B cell (primary cell): Measurements from ENCODE around the gene TRPM6. TPM values are rescaled to one million over a fixed set of nuclear protein-coding genes. Genes with fewer than 3 reads are reported as not detected.

ENCODE experiments used
- ATAC-seq: fragments of 200-7000 bp; cut with Tn5 transposase; one replicate; pipeline ENCODE4 v1.10.0; 2021; ENCODE audit warnings: low read depth, mild to moderate bottlenecking, moderate number of reproducible peaks, moderate library complexity
- CTCF ChIA-PET: fragments of 350-600 bp; sonication (Branson Sonifier 250); formaldehyde crosslinking; loops from one replicate; lab custom pipeline; 2021; ENCODE audit warnings: antibody characterized with exemption, inconsistent platforms; lab: Charles Lee
- POLR2A ChIA-PET: fragments of 350-600 bp; sonication (Branson Sonifier 250); formaldehyde crosslinking; loops from one replicate; lab custom pipeline; 2021; ENCODE audit warnings: antibody characterized with exemption; lab: Charles Lee
- DNase-seq: peaks from one replicate; pipeline ENCODE4 v3.0.0; 2013
- H2AFZ ChIP-seq: 2 replicates; pipeline ENCODE4 v1.6.1; 2012; ENCODE audit warnings: mild to moderate bottlenecking, low read depth, low read length; ENCODE audit not compliant: insufficient read depth, poor library complexity, severe bottlenecking
- H3K27ac ChIP-seq, 2 donors: 1 replicate in 1 of 2; 2 replicates in 1 of 2; pipeline ENCODE4 v1.5.1; 2012 to 2013; ENCODE audit warnings: low read length in 2 of 2, mild to moderate bottlenecking in 2 of 2, moderate library complexity in 1 of 2
- H3K27me3 ChIP-seq, 4 experiments: fragments of 200-600 bp in 1 of 4; sonication (generic) in 1 of 4; replicated peaks in 1 of 4; 1 replicate in 2 of 4; 2 replicates in 2 of 4; pipeline versions ENCODE4 v1.6.1 to v1.7.0; 2013 to 2016; ENCODE audit warnings: low read length in 3 of 4, mild to moderate bottlenecking in 2 of 4, mixed read lengths in 1 of 4, moderate library complexity in 1 of 4; ENCODE audit not compliant: insufficient read depth in 4 of 4, control insufficient read depth in 3 of 4; ENCODE audit errors: control extremely low read depth in 1 of 4
- H3K36me3 ChIP-seq, 2 experiments: replicated peaks in 1 of 2; 1 replicate in 1 of 2; 2 replicates in 1 of 2; pipeline versions ENCODE4 v1.6.1 to v1.7.1; 2013; ENCODE audit warnings: low read length in 1 of 2; ENCODE audit not compliant: insufficient read depth in 2 of 2, control insufficient read depth in 1 of 2; ENCODE audit errors: control extremely low read depth in 1 of 2, extremely low read depth in 1 of 2
- H3K4me1 ChIP-seq, 2 donors: fragments of 200-600 bp in 1 of 2; sonication (generic) in 1 of 2; 1 replicate in 1 of 2; 2 replicates in 1 of 2; pipeline versions ENCODE4 v1.5.1 to v1.6.1; 2013 to 2017; ENCODE audit warnings: low read length in 2 of 2; ENCODE audit not compliant: control insufficient read depth in 2 of 2, insufficient read depth in 2 of 2
- H3K4me2 ChIP-seq: replicated peaks from 2 replicates; pipeline ENCODE3; 2012; ENCODE audit warnings: mild to moderate bottlenecking, low read depth, low read length; ENCODE audit not compliant: poor library complexity, severe bottlenecking
- H3K4me3 ChIP-seq, 5 experiments: fragments of 200-600 bp in 1 of 5; sonication (generic) in 1 of 5; 1 replicate in 3 of 5; 2 replicates in 2 of 5; pipeline versions ENCODE4 v1.5.1 to v1.7.0; 2011 to 2016; ENCODE audit warnings: low read length in 4 of 5, mild to moderate bottlenecking in 4 of 5, low read depth in 2 of 5, control low read depth in 1 of 5, moderate library complexity in 1 of 5; ENCODE audit not compliant: insufficient read depth in 1 of 5; ENCODE audit errors: control extremely low read depth in 1 of 5, extremely low read depth in 1 of 5
- H3K79me2 ChIP-seq: fragments of 200-600 bp; sonication (generic); one replicate; pipeline ENCODE4 v1.6.0; 2016; ENCODE audit warnings: low read length; ENCODE audit not compliant: control insufficient read depth, insufficient read depth
- H3K9ac ChIP-seq: fragments of 200-600 bp; sonication (generic); 2 replicates; pipeline ENCODE4 v1.6.1; 2017; ENCODE audit warnings: mild to moderate bottlenecking, low read length, moderate library complexity
- H3K9me3 ChIP-seq, 3 donors: one replicate each; pipeline versions ENCODE4 v1.6.1 to v1.7.1; 2013; ENCODE audit warnings: low read length in 2 of 3; ENCODE audit not compliant: control insufficient read depth in 2 of 3, insufficient read depth in 1 of 3; ENCODE audit errors: control extremely low read depth in 1 of 3
- H4K20me1 ChIP-seq: 2 replicates; pipeline ENCODE4 v1.6.0; 2012; ENCODE audit warnings: mild to moderate bottlenecking, low read length; ENCODE audit not compliant: insufficient read depth, control insufficient read depth, poor library complexity, severe bottlenecking
- H3K27ac Mint-ChIP-seq: one replicate; pipeline ENCODE4 v1.8.0; 2021; ENCODE audit warnings: mixed read lengths
- H3K27me3 Mint-ChIP-seq: one replicate; pipeline ENCODE4 v1.8.0; 2021; ENCODE audit warnings: mixed read lengths
- H3K4me1 Mint-ChIP-seq: one replicate; pipeline ENCODE4 v1.8.0; 2021; ENCODE audit warnings: mixed read lengths
- H3K4me3 Mint-ChIP-seq: one replicate; pipeline ENCODE4 v1.8.0; 2021; ENCODE audit warnings: mixed read lengths
- H3K9me3 Mint-ChIP-seq: one replicate; pipeline ENCODE4 v1.8.0; 2022; ENCODE audit warnings: mixed read lengths; ENCODE audit not compliant: insufficient read depth
- EZH2 ChIP-seq: IDR thresholded peaks from 2 replicates; pipeline ENCODE4 v1.6.1; 2012; ENCODE audit warnings: borderline replicate concordance, low read depth, mild to moderate bottlenecking, moderate library complexity, low read length; ENCODE audit not compliant: insufficient read depth, poor library complexity, severe bottlenecking
- WGBS: methylation state at CpG from one replicate; pipeline ENCODE4 v1.1.5; 2013; ENCODE audit warnings: missing lambda C conversion rate; ENCODE audit not compliant: insufficient coverage; 5-methylcytosine and 5-hydroxymethylcytosine counted together
- intact Hi-C: fragments of 100-400 bp; cut with micrococcal nuclease; formaldehyde crosslinking; loops from one replicate; pipeline ENCODE4 v1.10.0; 2022
- polyA plus RNA-seq: library from polyadenylated mRNA; depleted of rRNA; stranded (reverse); fragments of >200 nt; gene quantifications from 2 replicates; pipeline ENCODE4 v1.2.3, GENCODE V29; 2012
- total RNA-seq, 2 donors: library from RNA; stranded (reverse); fragments of 120-200 nt in 1 of 2; gene quantifications; 1 replicate in 1 of 2; 2 replicates in 1 of 2; pipeline versions ENCODE4 v1.2.3 to v1.2.4, GENCODE V29; 2013 to 2022
- TF ChIP-seq, protein P1 (sequence below): fragments of 200-600 bp; IDR thresholded peaks from one replicate; pipeline ENCODE4 v1.8.0; 2022; ENCODE audit warnings: antibody characterized with exemption, mild to moderate bottlenecking

TRPM6 gene
- total and polyA plus RNA-seq, 2 donors (not counting 1 experiment from before 2014, with no cell fraction given): not detected

DNA sequence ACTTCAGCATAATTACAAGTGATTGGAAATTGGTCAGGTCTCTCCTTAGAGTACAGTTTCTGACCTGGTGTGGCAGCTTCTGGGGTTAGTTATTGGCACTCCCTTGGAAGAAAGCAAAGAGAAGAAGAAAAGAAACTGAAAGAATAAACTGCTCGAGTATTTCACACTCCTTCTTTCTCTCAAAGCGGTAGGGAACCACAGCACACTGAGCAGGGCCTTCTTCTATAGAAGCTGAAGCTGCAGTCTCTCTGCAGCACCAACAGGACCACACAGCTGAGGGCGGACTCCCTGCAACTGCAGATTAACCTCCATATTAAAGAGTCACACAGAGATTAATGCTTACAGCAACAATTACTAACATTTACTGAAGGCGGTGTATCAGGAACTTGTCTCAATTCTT lies 152.0 kb downstream of the TRPM6 start:
- Histone ChIP-seq H3K79me2 (no peaks in the 10 kb centered on the region), H3K9me3 (no peaks in the 10 kb centered on the region), H3K4me1 (no peaks in the 10 kb centered on the region), H3K9ac (no peak overlapping the region), H3K36me3 (no peaks in the 10 kb centered on the region), H4K20me1 (no peaks in the 10 kb centered on the region), H2AFZ (no peak overlapping the region), H3K4me2 (no peak overlapping the region), H3K27me3 (no peaks in the 10 kb centered on the region), H3K4me3 (no peak overlapping the region), H3K27ac (no peak overlapping the region)
- ChIA-PET POLR2A (no interaction called here), CTCF (no interaction called here)
- Mint-ChIP-seq H3K4me1 (no peaks in the 10 kb centered on the region), H3K9me3 (no peaks in the 10 kb centered on the region), H3K4me3 (no peak overlapping the region), H3K27ac (no peak overlapping the region), H3K27me3 (peaks cover 8% of the 10 kb centered on the region)
- DNase-seq (no peak), ATAC-seq (no peak)
- WGBS: 95% methylated on average over 3 of the region's 4 CpGs
- TF ChIP-seq EZH2: no peak
- TF ChIP-seq, protein P1, sequence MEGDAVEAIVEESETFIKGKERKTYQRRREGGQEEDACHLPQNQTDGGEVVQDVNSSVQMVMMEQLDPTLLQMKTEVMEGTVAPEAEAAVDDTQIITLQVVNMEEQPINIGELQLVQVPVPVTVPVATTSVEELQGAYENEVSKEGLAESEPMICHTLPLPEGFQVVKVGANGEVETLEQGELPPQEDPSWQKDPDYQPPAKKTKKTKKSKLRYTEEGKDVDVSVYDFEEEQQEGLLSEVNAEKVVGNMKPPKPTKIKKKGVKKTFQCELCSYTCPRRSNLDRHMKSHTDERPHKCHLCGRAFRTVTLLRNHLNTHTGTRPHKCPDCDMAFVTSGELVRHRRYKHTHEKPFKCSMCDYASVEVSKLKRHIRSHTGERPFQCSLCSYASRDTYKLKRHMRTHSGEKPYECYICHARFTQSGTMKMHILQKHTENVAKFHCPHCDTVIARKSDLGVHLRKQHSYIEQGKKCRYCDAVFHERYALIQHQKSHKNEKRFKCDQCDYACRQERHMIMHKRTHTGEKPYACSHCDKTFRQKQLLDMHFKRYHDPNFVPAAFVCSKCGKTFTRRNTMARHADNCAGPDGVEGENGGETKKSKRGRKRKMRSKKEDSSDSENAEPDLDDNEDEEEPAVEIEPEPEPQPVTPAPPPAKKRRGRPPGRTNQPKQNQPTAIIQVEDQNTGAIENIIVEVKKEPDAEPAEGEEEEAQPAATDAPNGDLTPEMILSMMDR: no peak
- intact Hi-C loops: no loop called here

DNA sequence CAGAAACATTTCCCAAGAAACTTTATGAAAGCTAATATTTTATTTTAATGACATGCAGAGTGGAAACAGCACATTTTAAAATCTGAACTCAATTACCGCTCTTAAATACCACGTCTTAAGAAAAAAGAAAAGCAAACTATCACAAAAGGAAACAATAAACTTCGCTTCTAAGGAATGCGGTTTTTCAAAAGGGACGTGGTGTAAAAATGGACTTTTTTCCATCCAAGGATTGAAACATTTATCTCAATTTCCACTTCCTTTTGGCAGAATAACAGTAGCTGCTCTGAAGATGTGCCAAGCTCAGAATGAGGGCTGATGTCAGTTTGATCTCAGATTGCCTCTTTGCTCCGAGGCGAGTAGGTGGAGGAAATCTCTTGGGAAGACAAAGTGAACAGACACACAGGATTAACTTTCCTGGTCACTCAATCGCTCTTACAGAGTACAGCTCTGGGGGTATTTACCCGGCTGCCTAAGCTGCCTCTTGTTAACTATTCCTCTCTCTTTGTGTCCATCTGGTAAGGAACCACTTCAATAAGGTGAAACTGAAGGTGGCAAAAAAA lies 158.5 kb downstream of the TRPM6 start:
- TF ChIP-seq, protein P1: no peak
- no peak for TF ChIP-seq EZH2
- Histone ChIP-seq H3K9me3 (no peaks in the 10 kb centered on the region), H3K27me3 (no peaks in the 10 kb centered on the region), H3K36me3 (no peaks in the 10 kb centered on the region), H3K4me3 (no peak overlapping the region), H3K9ac (no peak overlapping the region), H3K4me2 (no peak overlapping the region), H3K4me1 (no peaks in the 10 kb centered on the region), H2AFZ (no peak overlapping the region), H3K79me2 (no peaks in the 10 kb centered on the region), H4K20me1 (no peaks in the 10 kb centered on the region), H3K27ac (no peak overlapping the region)
- no peak overlapping the region for H3K4me3 Mint-ChIP-seq
- no peak overlapping the region for H3K27ac Mint-ChIP-seq
- H3K9me3 Mint-ChIP-seq: no peaks in the 10 kb centered on the region
- DNase-seq: no peak
- H3K27me3 Mint-ChIP-seq: peaks cover 15% of the 10 kb centered on the region
- no peak for ATAC-seq
- POLR2A ChIA-PET: no interaction called here
- CTCF ChIA-PET: no interaction called here
- WGBS: 82% methylated on average over 4 of the region's 9 CpGs
- no peaks in the 10 kb centered on the region for H3K4me1 Mint-ChIP-seq
- intact Hi-C loops: no loop called here
